22Rv1 (cell line): Measurements from ENCODE around the gene PPP2R2B.

Experiments
- ZFX ChIP-seq: fragments of 450-650 bp; IDR thresholded peaks from 2 replicates; pipeline ENCODE4 v1.6.1; 2017; ENCODE audit warnings: antibody characterized with exemption, borderline replicate concordance
- TF ChIP-seq, protein P1 (sequence below): fragments of 450-650 bp; IDR thresholded peaks from 2 replicates; pipeline ENCODE4 v1.5.1; 2017; ENCODE audit warnings: mild to moderate bottlenecking

- TF ChIP-seq, protein P1, sequence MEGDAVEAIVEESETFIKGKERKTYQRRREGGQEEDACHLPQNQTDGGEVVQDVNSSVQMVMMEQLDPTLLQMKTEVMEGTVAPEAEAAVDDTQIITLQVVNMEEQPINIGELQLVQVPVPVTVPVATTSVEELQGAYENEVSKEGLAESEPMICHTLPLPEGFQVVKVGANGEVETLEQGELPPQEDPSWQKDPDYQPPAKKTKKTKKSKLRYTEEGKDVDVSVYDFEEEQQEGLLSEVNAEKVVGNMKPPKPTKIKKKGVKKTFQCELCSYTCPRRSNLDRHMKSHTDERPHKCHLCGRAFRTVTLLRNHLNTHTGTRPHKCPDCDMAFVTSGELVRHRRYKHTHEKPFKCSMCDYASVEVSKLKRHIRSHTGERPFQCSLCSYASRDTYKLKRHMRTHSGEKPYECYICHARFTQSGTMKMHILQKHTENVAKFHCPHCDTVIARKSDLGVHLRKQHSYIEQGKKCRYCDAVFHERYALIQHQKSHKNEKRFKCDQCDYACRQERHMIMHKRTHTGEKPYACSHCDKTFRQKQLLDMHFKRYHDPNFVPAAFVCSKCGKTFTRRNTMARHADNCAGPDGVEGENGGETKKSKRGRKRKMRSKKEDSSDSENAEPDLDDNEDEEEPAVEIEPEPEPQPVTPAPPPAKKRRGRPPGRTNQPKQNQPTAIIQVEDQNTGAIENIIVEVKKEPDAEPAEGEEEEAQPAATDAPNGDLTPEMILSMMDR, result no peak
- no peak for TF ChIP-seq ZFX
Measured at GRCh38 chr5:146748533-146748932, 130.0 kb downstream of the PPP2R2B start.
